Neural progenitor cell (in vitro differentiated cells): ENCODE data around the gene PVRIG. TPM values are rescaled to one million over a fixed set of nuclear protein-coding genes. Genes with fewer than 3 reads are reported as not detected.
"Not testable (repeated sequence)": the region's sequence is repeated elsewhere in the genome, so short reads cannot be mapped to it uniquely, and the experiment has no call there.

Experiments
- DNase-seq: peaks from one replicate; pipeline ENCODE4 v3.0.0-alpha.2; 2016; ENCODE audit warnings: low spot score
- H2AFZ ChIP-seq: fragments of 200-600 bp; sonication (generic); replicated peaks from 2 replicates; pipeline ENCODE4 v1.6.1; 2016; ENCODE audit warnings: antibody characterized with exemption
- H3F3A ChIP-seq: fragments of 200-600 bp; sonication (generic); 2 replicates; pipeline ENCODE4 v1.6.1; 2016; ENCODE audit warnings: antibody characterized with exemption, low read depth
- H3K27ac ChIP-seq: fragments of 200-600 bp; sonication (generic); 2 replicates; pipeline ENCODE4 v1.5.1; 2016; ENCODE audit warnings: mild to moderate bottlenecking
- H3K27me3 ChIP-seq: fragments of 200-600 bp; sonication (generic); 2 replicates; pipeline ENCODE4 v1.6.1; 2016; ENCODE audit warnings: mild to moderate bottlenecking, moderate library complexity
- H3K36me3 ChIP-seq: fragments of 200-600 bp; sonication (generic); 2 replicates; pipeline ENCODE4 v1.5.1; 2016
- H3K4me1 ChIP-seq: fragments of 200-600 bp; sonication (generic); 2 replicates; pipeline ENCODE4 v1.6.1; 2016; ENCODE audit warnings: mixed run types
- H3K4me2 ChIP-seq: fragments of 200-600 bp; sonication (generic); 2 replicates; pipeline ENCODE4 v1.6.1; 2016
- H3K4me3 ChIP-seq: fragments of 200-600 bp; sonication (generic); 2 replicates; pipeline ENCODE4 v1.5.1; 2016
- H3K79me2 ChIP-seq: fragments of 200-600 bp; sonication (generic); 2 replicates; pipeline ENCODE4 v1.6.1; 2016; ENCODE audit warnings: low read depth
- H3K9ac ChIP-seq: fragments of 200-600 bp; sonication (generic); 2 replicates; pipeline ENCODE4 v1.6.1; 2016
- H3K9me3 ChIP-seq: fragments of 200-600 bp; sonication (generic); 2 replicates; pipeline ENCODE4 v1.5.1; 2016; ENCODE audit warnings: low read depth
- H4K20me1 ChIP-seq: fragments of 200-600 bp; sonication (generic); 2 replicates; pipeline ENCODE4 v1.6.1; 2016; ENCODE audit warnings: low read depth
- H3K27ac Mint-ChIP-seq: 3 replicates; pipeline ENCODE4 v1.8.0; 2021; ENCODE audit warnings: mixed read lengths
- H3K27me3 Mint-ChIP-seq: 2 replicates; pipeline ENCODE4 v1.8.0; 2022; ENCODE audit warnings: low read depth, mild to moderate bottlenecking, inconsistent platforms, moderate library complexity, mixed read lengths; ENCODE audit not compliant: insufficient read depth
- H3K36me3 Mint-ChIP-seq: 3 replicates; pipeline ENCODE4 v1.8.0; 2021; ENCODE audit warnings: mixed read lengths
- H3K4me1 Mint-ChIP-seq: 3 replicates; pipeline ENCODE4 v1.8.0; 2021; ENCODE audit warnings: mixed read lengths
- H3K4me3 Mint-ChIP-seq: 3 replicates; pipeline ENCODE4 v1.8.0; 2021; ENCODE audit warnings: mild to moderate bottlenecking, moderate library complexity, mixed read lengths
- H3K9me3 Mint-ChIP-seq: 3 replicates; pipeline ENCODE4 v1.8.0; 2020; ENCODE audit warnings: mixed read lengths
- EZH2 ChIP-seq: fragments of 200-600 bp; sonication (generic); IDR thresholded peaks from 2 replicates; pipeline ENCODE4 v1.6.1; 2017; ENCODE audit warnings: antibody characterized with exemption, mild to moderate bottlenecking, moderate library complexity
- EZH2phosphoT487 ChIP-seq: fragments of 200-600 bp; sonication (generic); IDR thresholded peaks from 2 replicates; pipeline ENCODE4 v1.6.1; 2017; ENCODE audit warnings: antibody characterized with exemption
- total RNA-seq: library from RNA; depleted of rRNA; stranded (reverse); fragments of >200 nt; gene quantifications from 2 replicates; pipeline ENCODE4 v1.2.3, GENCODE V29; 2015; ENCODE audit warnings: low replicate concordance
- TF ChIP-seq, protein P1 (sequence below): fragments of 200-600 bp; sonication (generic); IDR thresholded peaks from 2 replicates; pipeline ENCODE4 v1.5.1; 2017; ENCODE audit warnings: antibody characterized with exemption, mild to moderate bottlenecking

PVRIG gene
- total RNA-seq, 1 donor from 2014 or later = not detected

DNA sequence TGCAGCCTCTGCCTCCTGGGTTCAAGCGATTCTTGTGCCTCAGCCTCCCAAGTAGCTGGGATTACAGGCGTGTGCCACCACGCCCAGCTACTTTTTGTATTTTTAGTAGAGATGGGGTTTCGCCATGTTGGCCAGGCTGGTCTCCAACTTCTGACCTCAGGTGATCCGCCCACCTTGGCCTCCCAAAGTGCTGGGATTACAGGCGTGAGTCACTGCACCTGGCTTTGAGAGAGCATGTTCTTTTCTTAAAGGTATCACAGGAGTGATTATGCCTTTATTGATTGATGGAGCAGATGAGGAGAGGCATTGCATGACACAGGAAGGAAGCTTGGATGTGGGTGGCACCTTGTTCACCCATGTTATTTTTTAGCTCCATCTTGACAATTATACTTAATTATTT is 36.7 kb upstream of the PVRIG start:
- not testable (repeated sequence) for H3K4me1 ChIP-seq, H3K4me3 Mint-ChIP-seq, H3K9ac ChIP-seq, H2AFZ ChIP-seq, H3F3A ChIP-seq, H3K27ac ChIP-seq, H3K4me1 Mint-ChIP-seq, H3K36me3 Mint-ChIP-seq, H3K27me3 Mint-ChIP-seq, H3K4me3 ChIP-seq, H3K9me3 ChIP-seq, H4K20me1 ChIP-seq, H3K4me2 ChIP-seq, H3K36me3 ChIP-seq, H3K79me2 ChIP-seq, DNase-seq, H3K27ac Mint-ChIP-seq, H3K9me3 Mint-ChIP-seq
- H3K27me3 ChIP-seq = peaks cover 12% of the 10 kb centered on the region

DNA sequence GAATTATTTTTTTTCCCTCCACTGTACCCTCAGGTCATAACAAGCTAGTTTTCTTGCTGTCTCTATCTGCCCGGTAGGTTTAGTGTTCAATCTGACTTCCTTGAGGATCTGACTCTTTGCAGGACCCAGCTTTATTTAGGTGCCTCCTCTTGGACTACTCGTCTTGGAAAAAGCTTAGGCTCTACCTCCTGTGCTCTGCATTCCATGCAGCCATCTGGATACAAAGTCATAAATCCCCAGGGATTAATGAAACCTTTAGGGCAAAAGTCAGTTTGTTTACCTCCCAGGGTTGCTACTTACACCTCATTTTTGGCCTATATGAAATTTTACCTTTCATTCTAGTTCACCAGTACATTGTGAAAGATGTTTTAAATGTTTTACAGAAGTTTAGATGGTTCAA is 34.0 kb upstream of the PVRIG start:
- no peak overlapping the region for H3K4me3 ChIP-seq
- Mint-ChIP-seq H3K27me3 (peaks cover 6% of the 10 kb centered on the region), H3K36me3 (no peaks in the 10 kb centered on the region), H3K9me3 (no peaks in the 10 kb centered on the region), H3K27ac (no peak overlapping the region), H3K4me3 (no peak overlapping the region), H3K4me1 (peaks cover 9% of the 10 kb centered on the region)
- H3K9ac ChIP-seq = no peak overlapping the region
- no peaks in the 10 kb centered on the region for H3F3A ChIP-seq
- H3K79me2 ChIP-seq = no peaks in the 10 kb centered on the region
- no peak overlapping the region for H3K27ac ChIP-seq
- H3K27me3 ChIP-seq = no peaks in the 10 kb centered on the region
- no peaks in the 10 kb centered on the region for H4K20me1 ChIP-seq
- H3K4me2 ChIP-seq = no peak overlapping the region
- TF ChIP-seq, protein P1, sequence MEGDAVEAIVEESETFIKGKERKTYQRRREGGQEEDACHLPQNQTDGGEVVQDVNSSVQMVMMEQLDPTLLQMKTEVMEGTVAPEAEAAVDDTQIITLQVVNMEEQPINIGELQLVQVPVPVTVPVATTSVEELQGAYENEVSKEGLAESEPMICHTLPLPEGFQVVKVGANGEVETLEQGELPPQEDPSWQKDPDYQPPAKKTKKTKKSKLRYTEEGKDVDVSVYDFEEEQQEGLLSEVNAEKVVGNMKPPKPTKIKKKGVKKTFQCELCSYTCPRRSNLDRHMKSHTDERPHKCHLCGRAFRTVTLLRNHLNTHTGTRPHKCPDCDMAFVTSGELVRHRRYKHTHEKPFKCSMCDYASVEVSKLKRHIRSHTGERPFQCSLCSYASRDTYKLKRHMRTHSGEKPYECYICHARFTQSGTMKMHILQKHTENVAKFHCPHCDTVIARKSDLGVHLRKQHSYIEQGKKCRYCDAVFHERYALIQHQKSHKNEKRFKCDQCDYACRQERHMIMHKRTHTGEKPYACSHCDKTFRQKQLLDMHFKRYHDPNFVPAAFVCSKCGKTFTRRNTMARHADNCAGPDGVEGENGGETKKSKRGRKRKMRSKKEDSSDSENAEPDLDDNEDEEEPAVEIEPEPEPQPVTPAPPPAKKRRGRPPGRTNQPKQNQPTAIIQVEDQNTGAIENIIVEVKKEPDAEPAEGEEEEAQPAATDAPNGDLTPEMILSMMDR = no peak
- TF ChIP-seq EZH2phosphoT487 = no peak
- TF ChIP-seq EZH2 = no peak
- peaks cover 5% of the 10 kb centered on the region for H3K4me1 ChIP-seq
- no peak for DNase-seq
- no peaks in the 10 kb centered on the region for H3K36me3 ChIP-seq
- no peaks in the 10 kb centered on the region for H3K9me3 ChIP-seq
- H2AFZ ChIP-seq = no peak overlapping the region

DNA sequence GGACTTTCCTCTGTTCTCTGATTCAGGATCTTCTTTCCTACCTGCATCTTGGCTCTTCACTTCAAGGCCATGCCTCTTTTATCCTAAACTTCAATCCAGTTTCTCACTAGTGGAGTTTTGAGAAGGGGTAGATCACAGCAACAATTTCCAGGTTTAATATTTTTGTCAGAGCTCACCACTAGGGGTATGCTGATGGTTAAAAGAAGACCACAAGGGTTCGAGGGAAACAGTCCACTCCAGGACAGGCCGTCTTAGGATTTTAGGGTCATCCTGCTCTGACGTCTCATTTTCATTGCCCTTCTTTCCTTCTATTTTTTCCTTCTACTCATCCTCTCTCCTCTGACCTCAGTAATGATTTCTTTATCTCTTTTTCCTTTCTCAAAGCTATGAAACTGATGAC is 30.7 kb upstream of the PVRIG start:
- Histone ChIP-seq H3K27me3 (no peaks in the 10 kb centered on the region), H3K4me1 (peaks cover 5% of the 10 kb centered on the region), H3K4me2 (no peak overlapping the region), H4K20me1 (no peaks in the 10 kb centered on the region), H3K4me3 (no peak overlapping the region), H3K36me3 (no peaks in the 10 kb centered on the region), H3K79me2 (no peaks in the 10 kb centered on the region), H3F3A (no peaks in the 10 kb centered on the region), H3K9ac (no peak overlapping the region), H3K27ac (no peak overlapping the region), H3K9me3 (no peaks in the 10 kb centered on the region), H2AFZ (no peak overlapping the region)
- Mint-ChIP-seq H3K27me3 (peaks cover 6% of the 10 kb centered on the region), H3K4me1 (no peaks in the 10 kb centered on the region), H3K9me3 (no peaks in the 10 kb centered on the region), H3K36me3 (no peaks in the 10 kb centered on the region), H3K4me3 (no peak overlapping the region), H3K27ac (no peak overlapping the region)
- TF ChIP-seq, protein P1 = peak; percentile 10
- no peak for TF ChIP-seq EZH2phosphoT487
- DNase-seq = no peak

DNA sequence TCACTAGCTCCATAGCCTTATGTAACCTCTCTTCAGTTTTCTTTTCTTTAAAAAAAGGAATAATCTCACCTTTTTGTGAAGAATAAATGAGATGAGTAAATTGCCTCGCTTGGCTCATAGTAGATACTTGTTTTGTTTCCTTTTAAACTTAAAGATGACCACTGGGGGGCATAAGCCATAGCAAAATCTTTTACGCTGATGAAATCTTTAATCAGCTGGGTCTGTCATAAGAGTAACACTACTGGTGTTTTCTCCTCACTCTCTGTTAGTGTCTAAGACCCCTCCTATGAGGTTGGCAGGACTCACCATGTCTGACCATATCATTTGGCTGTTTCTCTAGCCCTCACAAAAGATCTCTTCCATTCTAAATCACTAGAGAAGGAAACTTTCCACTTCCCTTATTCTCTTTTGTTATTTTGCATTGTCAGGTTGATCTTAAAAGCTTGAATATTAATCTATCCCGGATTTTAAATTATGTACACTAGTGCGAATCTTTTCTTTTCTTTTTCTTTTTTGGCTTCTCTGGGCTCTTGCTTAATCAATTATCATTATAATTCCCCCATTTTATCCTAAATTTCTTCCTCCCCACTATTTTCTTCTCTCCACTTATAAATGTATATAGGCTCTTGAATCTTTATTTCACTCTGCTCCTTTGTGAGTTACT is 29.6 kb upstream of the PVRIG start:
- H3K9me3 Mint-ChIP-seq = no peaks in the 10 kb centered on the region
- no peaks in the 10 kb centered on the region for H3K79me2 ChIP-seq
- no peak overlapping the region for H3K4me3 Mint-ChIP-seq
- DNase-seq = no peak
- H3K9ac ChIP-seq = no peak overlapping the region
- no peaks in the 10 kb centered on the region for H4K20me1 ChIP-seq
- H3K4me3 ChIP-seq = no peak overlapping the region
- peaks cover 6% of the 10 kb centered on the region for H3K27me3 Mint-ChIP-seq
- H3K27ac Mint-ChIP-seq = no peak overlapping the region
- H3K27ac ChIP-seq = no peak overlapping the region
- TF ChIP-seq EZH2phosphoT487 (no peak), EZH2 (no peak)
- TF ChIP-seq, protein P1 = peak; percentile 28
- peaks cover 5% of the 10 kb centered on the region for H3K4me1 ChIP-seq
- no peak overlapping the region for H2AFZ ChIP-seq
- H3F3A ChIP-seq = no peaks in the 10 kb centered on the region
- H3K4me2 ChIP-seq = no peak overlapping the region
- H3K27me3 ChIP-seq = no peaks in the 10 kb centered on the region
- H3K36me3 Mint-ChIP-seq = no peaks in the 10 kb centered on the region
- no peaks in the 10 kb centered on the region for H3K9me3 ChIP-seq
- H3K36me3 ChIP-seq = no peaks in the 10 kb centered on the region
- no peaks in the 10 kb centered on the region for H3K4me1 Mint-ChIP-seq
